CD14-positive monocyte (primary cell): ENCODE measurements around the gene LPO. TPM values are rescaled to one million over a fixed set of nuclear protein-coding genes. Genes with fewer than 3 reads are reported as not detected.

ENCODE experiments used
- DNase-seq, 3 donors: peaks; one replicate each; pipeline ENCODE4 v3.0.0-alpha.2; 2011 to 2022
- H2AFZ ChIP-seq: 2 replicates; pipeline ENCODE4 v1.6.0; 2012; ENCODE audit warnings: mild to moderate bottlenecking, low read depth, low read length, inconsistent platforms; ENCODE audit not compliant: insufficient read depth, poor library complexity, severe bottlenecking
- H3K27ac ChIP-seq, 2 donors: 1 replicate in 1 of 2; 2 replicates in 1 of 2; pipeline ENCODE4 v1.5.1; 2012 to 2013; ENCODE audit warnings: low read length in 2 of 2, control low read depth in 1 of 2, inconsistent platforms in 1 of 2, low read depth in 1 of 2, mild to moderate bottlenecking in 1 of 2
- H3K27me3 ChIP-seq, 2 donors: one replicate each; pipeline versions ENCODE4 v1.6.0 to v1.6.1; 2011 to 2013; ENCODE audit warnings: low read length in 2 of 2; ENCODE audit not compliant: control insufficient read depth in 2 of 2, insufficient read depth in 2 of 2
- H3K36me3 ChIP-seq, 2 donors: replicated peaks in 1 of 2; 1 replicate in 1 of 2; 2 replicates in 1 of 2; pipeline versions ENCODE4 v1.5.1 to v1.6.1; 2012 to 2013; ENCODE audit warnings: low read length in 2 of 2, control low read depth in 1 of 2, inconsistent platforms in 1 of 2, mild to moderate bottlenecking in 1 of 2; ENCODE audit not compliant: insufficient read depth in 2 of 2, control insufficient read depth in 1 of 2
- H3K4me1 ChIP-seq, 2 donors: 1 replicate in 1 of 2; 2 replicates in 1 of 2; pipeline versions ENCODE4 v1.5.1 to v1.6.1; 2012 to 2013; ENCODE audit warnings: low read length in 2 of 2, control low read depth in 1 of 2, inconsistent platforms in 1 of 2, mild to moderate bottlenecking in 1 of 2, moderate library complexity in 1 of 2; ENCODE audit not compliant: insufficient read depth in 2 of 2, control insufficient read depth in 1 of 2
- H3K4me2 ChIP-seq: replicated peaks from 2 replicates; pipeline ENCODE3; 2012; ENCODE audit warnings: low read length, moderate library complexity, mild to moderate bottlenecking; ENCODE audit not compliant: poor library complexity, severe bottlenecking; ENCODE audit errors: extremely low read depth
- H3K4me3 ChIP-seq, 3 experiments: fragments of 200-600 bp in 1 of 3; sonication (generic) in 1 of 3; replicated peaks in 1 of 3; 1 replicate in 2 of 3; 2 replicates in 1 of 3; pipeline ENCODE4 v1.5.1; 2011 to 2013; ENCODE audit warnings: low read length in 3 of 3, mild to moderate bottlenecking in 3 of 3, control low read depth in 2 of 3, low read depth in 2 of 3, inconsistent platforms in 1 of 3, moderate library complexity in 1 of 3
- H3K79me2 ChIP-seq: 2 replicates; pipeline ENCODE4 v1.6.0; 2012; ENCODE audit warnings: mild to moderate bottlenecking, control low read depth, inconsistent platforms, low read length, moderate library complexity; ENCODE audit not compliant: insufficient read depth
- H3K9ac ChIP-seq: 2 replicates; pipeline ENCODE4 v1.6.0; 2017; ENCODE audit warnings: low read length, mild to moderate bottlenecking; ENCODE audit not compliant: insufficient read depth, poor library complexity, severe bottlenecking
- H3K9me3 ChIP-seq, 2 donors: replicated peaks in 1 of 2; 1 replicate in 1 of 2; 2 replicates in 1 of 2; pipeline versions ENCODE4 v1.5.1 to v1.6.1; 2012 to 2013; ENCODE audit warnings: low read length in 2 of 2, control low read depth in 1 of 2; ENCODE audit not compliant: control insufficient read depth in 1 of 2, insufficient read depth in 1 of 2
- H4K20me1 ChIP-seq: 2 replicates; pipeline ENCODE4 v1.6.0; 2012; ENCODE audit warnings: mild to moderate bottlenecking, low read length, control low read depth, moderate library complexity; ENCODE audit not compliant: insufficient read depth
- H3K27ac Mint-ChIP-seq, 7 donors: one replicate each; pipeline ENCODE4 v1.8.0; 2020; ENCODE audit warnings: mild to moderate bottlenecking in 7 of 7, mixed read lengths in 7 of 7, moderate library complexity in 6 of 7, inconsistent platforms in 2 of 7
- H3K27me3 Mint-ChIP-seq, 3 donors: one replicate each; pipeline ENCODE4 v1.8.0; 2021 to 2022; ENCODE audit warnings: low read depth in 3 of 3, mild to moderate bottlenecking in 3 of 3, mixed read lengths in 3 of 3, moderate library complexity in 3 of 3, inconsistent platforms in 1 of 3
- H3K36me3 Mint-ChIP-seq, 2 donors: one replicate each; pipeline ENCODE4 v1.8.0; 2020; ENCODE audit warnings: mixed read lengths in 2 of 2, inconsistent platforms in 1 of 2, mild to moderate bottlenecking in 1 of 2
- H3K4me1 Mint-ChIP-seq: one replicate; pipeline ENCODE4 v1.8.0; 2020; ENCODE audit warnings: mild to moderate bottlenecking, mixed read lengths
- H3K4me3 Mint-ChIP-seq, 2 donors: one replicate each; pipeline ENCODE4 v1.8.0; 2020; ENCODE audit warnings: mild to moderate bottlenecking in 2 of 2, mixed read lengths in 2 of 2, moderate library complexity in 1 of 2
- H3K9me3 Mint-ChIP-seq, 7 donors: one replicate each; pipeline ENCODE4 v1.8.0; 2020 to 2022; ENCODE audit warnings: mixed read lengths in 7 of 7, mild to moderate bottlenecking in 6 of 7, moderate library complexity in 6 of 7, inconsistent platforms in 2 of 7
- CTCF ChIP-seq: fragments of 200-600 bp; IDR thresholded peaks from one replicate; pipeline ENCODE4 v1.8.0; 2022; ENCODE audit warnings: antibody characterized with exemption, mild to moderate bottlenecking
- WGBS: methylation state at CpG from one replicate; pipeline ENCODE4 v1.1.5; 2013; ENCODE audit warnings: missing lambda C conversion rate; ENCODE audit not compliant: insufficient coverage; 5-methylcytosine and 5-hydroxymethylcytosine counted together
- intact Hi-C, 2 donors: fragments of 100-400 bp; cut with micrococcal nuclease; formaldehyde crosslinking; loops; one replicate each; pipeline versions ENCODE4 v1.15.0 to v1.15.1; 2023
- polyA plus RNA-seq, 3 donors: library from polyadenylated mRNA; depleted of rRNA in 1 of 3; unstranded in 2 of 3; stranded (reverse) in 1 of 3; fragments of 300-500 nt in 2 of 3; fragments of >200 nt in 1 of 3; fragmentation: Illumina TruSeq in 2 of 3; gene quantifications; 1 replicate in 2 of 3; 2 replicates in 1 of 3; pipeline ENCODE4 v1.2.3, GENCODE V29; 2012 to 2021

LPO gene
- polyA plus RNA-seq, 3 donors, result 0.04 to 0.43 TPM; not detected in 1

GRCh38 chr17:58279016-58279711 is 40.8 kb downstream of the LPO start:
- peak overlapping the region; percentile 13 to 74 (median 54) for H3K4me3 ChIP-seq
- no peaks in the 10 kb centered on the region for H3K9me3 ChIP-seq
- H3K27ac Mint-ChIP-seq, result peak overlapping the region; percentile 82 to 98 (median 94)
- WGBS, result 4% methylated on average over 52 of the region's 60 CpGs
- peaks cover 0 to 3% (median 3%) of the 10 kb centered on the region in 3 donors for H3K27me3 Mint-ChIP-seq
- intact Hi-C loops, result loop anchor here in 1 of 2 donors (5.0 kb wide), 2 partner anchors 48 to 138 kb away; partner anchors contain the start of genes RNF43 and TSPOAP1
- peak; percentile 83 to 87 (median 83) for DNase-seq
- H3K9me3 Mint-ChIP-seq, result no peaks in the 10 kb centered on the region
- TF ChIP-seq CTCF, result no peak
- peaks cover 0 to 3% of the 10 kb centered on the region in 2 donors for H3K36me3 Mint-ChIP-seq
- H3K27me3 ChIP-seq, result no peaks in the 10 kb centered on the region
- H4K20me1 ChIP-seq, result no peaks in the 10 kb centered on the region
- H3K4me3 Mint-ChIP-seq, result peak overlapping the region; percentile 76 to 93
- H3K36me3 ChIP-seq, result no peaks in the 10 kb centered on the region
- H3K79me2 ChIP-seq, result peaks cover 94% of the 10 kb centered on the region
- H3K27ac ChIP-seq, result peak overlapping the region; percentile 69 to 84
- peak overlapping the region; percentile 92 for H2AFZ ChIP-seq
- peak overlapping the region; percentile 74 for H3K4me2 ChIP-seq
- peak overlapping the region; percentile 54 for H3K9ac ChIP-seq
- H3K4me1 Mint-ChIP-seq, result peaks cover 87% of the 10 kb centered on the region
- peaks cover 81 to 87% of the 10 kb centered on the region in 2 donors for H3K4me1 ChIP-seq

GRCh38 chr17:58279736-58280479 is 41.5 kb downstream of the LPO start:
- TF ChIP-seq CTCF, result no peak
- H4K20me1 ChIP-seq, result no peaks in the 10 kb centered on the region
- peak overlapping the region; percentile 78 to 98 (median 92) for H3K27ac Mint-ChIP-seq
- DNase-seq, result peak in 2 of 3 donors; percentile 47 to 48
- no peaks in the 10 kb centered on the region for H3K36me3 ChIP-seq
- H3K27me3 Mint-ChIP-seq, result peaks cover 0 to 3% (median 3%) of the 10 kb centered on the region in 3 donors
- H3K36me3 Mint-ChIP-seq, result peaks cover 0 to 3% of the 10 kb centered on the region in 2 donors
- H3K4me2 ChIP-seq, result peak overlapping the region; percentile 74
- H3K9me3 Mint-ChIP-seq, result no peaks in the 10 kb centered on the region
- H3K4me1 ChIP-seq, result peaks cover 84 to 93% of the 10 kb centered on the region in 2 donors
- intact Hi-C loops, result loop anchor here in 1 of 2 donors (5.0 kb wide), 2 partner anchors 47 to 137 kb away; partner anchors contain the start of genes RNF43 and TSPOAP1
- peaks cover 91% of the 10 kb centered on the region for H3K4me1 Mint-ChIP-seq
- WGBS, result 9% methylated on average over 11 of the region's 16 CpGs
- H2AFZ ChIP-seq, result peak overlapping the region; percentile 92
- H3K27me3 ChIP-seq, result no peaks in the 10 kb centered on the region
- peak overlapping the region; percentile 69 to 84 for H3K27ac ChIP-seq
- peak overlapping the region; percentile 13 to 74 (median 54) for H3K4me3 ChIP-seq
- peaks cover 96% of the 10 kb centered on the region for H3K79me2 ChIP-seq
- no peaks in the 10 kb centered on the region for H3K9me3 ChIP-seq
- H3K9ac ChIP-seq, result peak overlapping the region; percentile 54
- peak overlapping the region; percentile 76 to 93 for H3K4me3 Mint-ChIP-seq
